OCI-LY1 (cell line): Measurements from ENCODE around the gene TRIO.

ENCODE experiments used
- H2AFZ ChIP-seq: fragments of 200-600 bp; sonication (generic), shearing (Covaris generic); 2 replicates; pipeline ENCODE4 v1.6.0; 2014; ENCODE audit warnings: antibody characterized with exemption, mild to moderate bottlenecking, low read length
- H3F3A ChIP-seq: fragments of 200-600 bp; sonication (generic), shearing (Covaris generic); 2 replicates; pipeline ENCODE4 v1.6.0; 2014; ENCODE audit warnings: mild to moderate bottlenecking, antibody characterized with exemption, low read length, moderate library complexity; ENCODE audit not compliant: insufficient read depth
- H3K27ac ChIP-seq: fragments of 200-600 bp; sonication (generic); 2 replicates; pipeline ENCODE4 v1.5.1; 2014; ENCODE audit warnings: low read length, mixed run types, mild to moderate bottlenecking, low read depth; ENCODE audit not compliant: poor library complexity, severe bottlenecking
- H3K27me3 ChIP-seq: fragments of 200-600 bp; sonication (generic); 2 replicates; pipeline ENCODE4 v1.6.0; 2014; ENCODE audit warnings: antibody characterized with exemption, mild to moderate bottlenecking, low read length, moderate library complexity; ENCODE audit not compliant: insufficient read depth
- H3K36me3 ChIP-seq: fragments of 200-600 bp; sonication (generic); 2 replicates; pipeline ENCODE4 v1.6.1; 2014; ENCODE audit warnings: mild to moderate bottlenecking, antibody characterized with exemption, low read length, moderate library complexity, mixed read lengths; ENCODE audit not compliant: insufficient read depth
- H3K4me1 ChIP-seq: fragments of 200-600 bp; sonication (generic); 2 replicates; pipeline ENCODE4 v1.5.1; 2014; ENCODE audit warnings: mild to moderate bottlenecking, low read length, moderate library complexity; ENCODE audit not compliant: insufficient read depth, severe bottlenecking
- H3K4me2 ChIP-seq: fragments of 200-600 bp; sonication (generic), shearing (Covaris generic); 2 replicates; pipeline ENCODE4 v1.6.1; 2014; ENCODE audit warnings: low read length
- H3K4me3 ChIP-seq: fragments of 200-600 bp; sonication (generic); 2 replicates; pipeline ENCODE4 v1.5.1; 2014; ENCODE audit warnings: low read length, low read depth, mild to moderate bottlenecking, mixed read lengths; ENCODE audit not compliant: poor library complexity, severe bottlenecking
- H3K79me2 ChIP-seq: fragments of 200-600 bp; shearing (Covaris generic); 2 replicates; pipeline ENCODE4 v1.6.1; 2016; ENCODE audit warnings: mixed run types, low read length, mixed read lengths; ENCODE audit not compliant: insufficient read depth
- H3K9ac ChIP-seq: fragments of 200-600 bp; sonication (generic), shearing (Covaris generic); 2 replicates; pipeline ENCODE4 v1.6.1; 2014; ENCODE audit warnings: mild to moderate bottlenecking, low read length, mixed read lengths
- H3K9me2 ChIP-seq: fragments of 200-600 bp; sonication (generic), shearing (Covaris generic); 2 replicates; pipeline ENCODE4 v1.6.1; 2014; ENCODE audit warnings: low read depth, mild to moderate bottlenecking, low read length, mixed read lengths
- H3K9me3 ChIP-seq: fragments of 200-600 bp; shearing (Covaris generic); 2 replicates; pipeline ENCODE4 v1.6.1; 2014; ENCODE audit warnings: low read length, mixed read lengths
- H4K20me1 ChIP-seq: fragments of 200-600 bp; sonication (generic), shearing (Covaris generic); 2 replicates; pipeline ENCODE4 v1.6.0; 2016; ENCODE audit warnings: mild to moderate bottlenecking, low read length; ENCODE audit not compliant: insufficient read depth
- EZH2 ChIP-seq: fragments of 200-600 bp; sonication (generic), shearing (Covaris generic); IDR thresholded peaks from 2 replicates; pipeline ENCODE4 v1.8.0; 2017; ENCODE audit warnings: borderline replicate concordance, mixed run types, mild to moderate bottlenecking, antibody characterized with exemption, low read length, moderate library complexity, mixed read lengths
- TF ChIP-seq, protein P1 (sequence below): fragments of 200-600 bp; sonication (generic), shearing (Covaris generic); IDR thresholded peaks from 2 replicates; pipeline ENCODE4 v1.5.1; 2017; ENCODE audit warnings: mild to moderate bottlenecking, antibody characterized with exemption, low read length, moderate library complexity, mixed read lengths

TRIO gene

DNA sequence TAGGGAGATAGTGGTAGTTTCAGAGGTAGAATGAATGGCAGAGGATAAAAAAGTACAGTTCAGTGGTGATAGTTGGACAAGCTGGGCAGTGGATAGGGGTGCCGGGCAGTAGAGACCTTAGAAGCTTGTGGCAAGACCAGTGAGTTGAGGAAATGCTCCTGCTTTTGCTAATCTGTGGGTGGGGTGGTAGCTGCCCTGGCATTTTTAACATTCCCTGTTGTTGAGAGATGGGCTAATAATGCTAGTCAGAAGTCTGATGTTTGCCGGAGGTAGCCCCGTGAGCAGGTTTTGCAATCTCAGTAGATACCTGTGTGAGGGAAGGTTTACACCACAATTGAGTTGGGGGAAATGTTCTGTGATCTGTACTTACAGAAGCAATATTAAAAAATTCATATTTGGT, 91.1 kb downstream of the TRIO start:
- no peak overlapping the region for H2AFZ ChIP-seq
- H3K9me3 ChIP-seq = no peaks in the 10 kb centered on the region
- H3K4me3 ChIP-seq = no peak overlapping the region
- H3K27me3 ChIP-seq = no peaks in the 10 kb centered on the region
- no peaks in the 10 kb centered on the region for H3K4me1 ChIP-seq
- H3K9me2 ChIP-seq = no peaks in the 10 kb centered on the region
- no peaks in the 10 kb centered on the region for H3K36me3 ChIP-seq
- no peaks in the 10 kb centered on the region for H3K79me2 ChIP-seq
- H4K20me1 ChIP-seq = no peaks in the 10 kb centered on the region
- no peak overlapping the region for H3K9ac ChIP-seq
- H3K27ac ChIP-seq = no peak overlapping the region
- no peak overlapping the region for H3K4me2 ChIP-seq
- no peaks in the 10 kb centered on the region for H3F3A ChIP-seq
- TF ChIP-seq, protein P1, sequence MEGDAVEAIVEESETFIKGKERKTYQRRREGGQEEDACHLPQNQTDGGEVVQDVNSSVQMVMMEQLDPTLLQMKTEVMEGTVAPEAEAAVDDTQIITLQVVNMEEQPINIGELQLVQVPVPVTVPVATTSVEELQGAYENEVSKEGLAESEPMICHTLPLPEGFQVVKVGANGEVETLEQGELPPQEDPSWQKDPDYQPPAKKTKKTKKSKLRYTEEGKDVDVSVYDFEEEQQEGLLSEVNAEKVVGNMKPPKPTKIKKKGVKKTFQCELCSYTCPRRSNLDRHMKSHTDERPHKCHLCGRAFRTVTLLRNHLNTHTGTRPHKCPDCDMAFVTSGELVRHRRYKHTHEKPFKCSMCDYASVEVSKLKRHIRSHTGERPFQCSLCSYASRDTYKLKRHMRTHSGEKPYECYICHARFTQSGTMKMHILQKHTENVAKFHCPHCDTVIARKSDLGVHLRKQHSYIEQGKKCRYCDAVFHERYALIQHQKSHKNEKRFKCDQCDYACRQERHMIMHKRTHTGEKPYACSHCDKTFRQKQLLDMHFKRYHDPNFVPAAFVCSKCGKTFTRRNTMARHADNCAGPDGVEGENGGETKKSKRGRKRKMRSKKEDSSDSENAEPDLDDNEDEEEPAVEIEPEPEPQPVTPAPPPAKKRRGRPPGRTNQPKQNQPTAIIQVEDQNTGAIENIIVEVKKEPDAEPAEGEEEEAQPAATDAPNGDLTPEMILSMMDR = no peak
- no peak for TF ChIP-seq EZH2

DNA sequence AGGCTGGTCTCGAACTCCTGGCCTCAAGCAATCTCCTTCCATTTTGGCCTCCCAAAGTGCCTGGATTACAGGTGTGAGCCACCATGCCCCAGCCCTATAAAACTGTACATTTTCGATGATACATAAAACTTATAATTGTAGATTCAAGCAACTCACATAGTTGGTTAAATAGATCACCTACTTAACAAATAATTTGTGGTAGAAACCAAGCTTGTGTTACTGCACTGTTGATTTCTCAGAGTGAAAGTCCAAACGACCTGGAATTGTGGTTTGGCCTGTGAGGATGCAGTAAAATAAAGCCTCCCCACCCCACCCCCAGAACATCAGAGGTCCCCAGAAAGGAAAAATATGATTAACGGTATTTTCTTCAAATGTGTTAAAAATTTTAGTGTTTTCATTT, 92.7 kb downstream of the TRIO start:
- H3K9ac ChIP-seq = no peak overlapping the region
- no peaks in the 10 kb centered on the region for H3K36me3 ChIP-seq
- no peaks in the 10 kb centered on the region for H3K9me2 ChIP-seq
- H3K4me3 ChIP-seq = no peak overlapping the region
- H3K9me3 ChIP-seq = no peaks in the 10 kb centered on the region
- H3K79me2 ChIP-seq = no peaks in the 10 kb centered on the region
- H4K20me1 ChIP-seq = no peaks in the 10 kb centered on the region
- H3K27me3 ChIP-seq = no peaks in the 10 kb centered on the region
- H3K4me1 ChIP-seq = no peaks in the 10 kb centered on the region
- no peak overlapping the region for H2AFZ ChIP-seq
- no peaks in the 10 kb centered on the region for H3F3A ChIP-seq
- no peak overlapping the region for H3K27ac ChIP-seq
- TF ChIP-seq EZH2 = no peak
- TF ChIP-seq, protein P1 = no peak
- no peak overlapping the region for H3K4me2 ChIP-seq

DNA sequence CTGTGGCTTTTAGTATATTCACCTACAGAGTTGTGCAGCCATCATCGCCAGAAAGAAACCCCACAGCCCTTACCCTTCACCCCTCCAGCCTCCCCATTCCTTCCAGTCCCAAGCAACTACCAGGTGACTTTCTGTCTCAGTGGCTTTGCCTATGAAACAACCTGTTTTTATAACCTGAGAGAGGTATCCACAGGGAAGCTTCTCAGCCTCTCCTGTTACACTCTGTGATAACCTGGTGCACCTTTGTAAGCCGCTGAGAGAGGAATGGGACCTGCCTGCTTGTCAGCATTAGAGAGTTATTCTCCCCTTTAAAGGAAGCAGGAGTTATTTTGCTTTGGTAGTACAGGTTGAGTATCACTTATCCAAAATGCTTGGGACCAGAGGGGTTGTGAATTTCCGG, 93.6 kb downstream of the TRIO start:
- no peaks in the 10 kb centered on the region for H4K20me1 ChIP-seq
- H3K4me1 ChIP-seq = no peaks in the 10 kb centered on the region
- H3K4me2 ChIP-seq = no peak overlapping the region
- H3K9ac ChIP-seq = no peak overlapping the region
- no peak for TF ChIP-seq EZH2
- TF ChIP-seq, protein P1 = no peak
- H2AFZ ChIP-seq = no peak overlapping the region
- H3K79me2 ChIP-seq = no peaks in the 10 kb centered on the region
- H3K27ac ChIP-seq = no peak overlapping the region
- no peaks in the 10 kb centered on the region for H3K36me3 ChIP-seq
- H3F3A ChIP-seq = no peaks in the 10 kb centered on the region
- no peak overlapping the region for H3K4me3 ChIP-seq
- no peaks in the 10 kb centered on the region for H3K9me3 ChIP-seq
- H3K9me2 ChIP-seq = no peaks in the 10 kb centered on the region
- no peaks in the 10 kb centered on the region for H3K27me3 ChIP-seq
